Cerebellar nuclear complex (tissue), 1 donor: Measurements from ENCODE around the gene CHRND.
"Not testable (repeated sequence)": the region's sequence is repeated elsewhere in the genome, so short reads cannot be mapped to it uniquely, and the experiment has no call there.

Source experiments
- DNase-seq, 2 experiments: peaks; one replicate each; lab custom pipeline; 2025; lab: John Stamatoyannopoulos, UW

The CHRND gene

DNA sequence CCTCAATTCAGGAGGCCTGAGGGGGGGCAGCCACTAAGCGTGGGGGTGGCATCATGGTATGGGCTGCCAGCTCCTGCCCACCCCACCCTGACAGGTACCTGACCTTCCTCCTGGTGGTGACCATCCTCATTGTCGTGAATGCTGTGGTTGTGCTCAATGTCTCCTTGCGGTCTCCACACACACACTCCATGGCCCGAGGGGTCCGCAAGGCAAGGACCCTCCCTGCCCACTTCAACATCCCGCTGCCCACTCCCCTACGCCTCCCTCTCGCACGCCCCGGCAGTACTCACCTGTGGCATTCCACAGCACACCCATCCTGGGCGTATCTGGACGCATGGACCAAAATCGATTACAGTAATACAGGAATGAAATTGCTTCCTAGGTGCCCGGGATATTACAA lies 17.5 kb downstream of the CHRND start:
- no peak for DNase-seq

GRCh38 chr2:232543928-232544631 lies 18.1 kb downstream of the CHRND start:
- DNase-seq: no peak

DNA sequence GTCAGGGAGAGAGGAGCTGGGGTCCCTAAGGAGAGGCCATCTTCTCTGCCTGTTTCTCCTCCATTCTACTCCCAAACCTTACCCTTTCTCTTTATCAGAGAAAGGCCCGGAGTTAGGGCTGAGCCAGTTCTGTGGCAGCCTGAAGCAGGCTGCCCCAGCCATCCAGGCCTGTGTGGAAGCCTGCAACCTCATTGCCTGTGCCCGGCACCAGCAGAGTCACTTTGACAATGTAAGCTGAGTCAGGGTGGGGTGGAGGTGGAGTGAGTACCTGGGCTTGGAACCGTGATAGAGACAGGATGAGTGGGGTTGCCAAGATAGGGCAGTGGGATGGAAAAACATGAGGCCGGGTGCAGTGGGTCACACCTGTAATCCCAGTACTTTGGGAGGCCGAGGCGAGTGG lies 18.7 kb downstream of the CHRND start:
- DNase-seq: no peak

DNA sequence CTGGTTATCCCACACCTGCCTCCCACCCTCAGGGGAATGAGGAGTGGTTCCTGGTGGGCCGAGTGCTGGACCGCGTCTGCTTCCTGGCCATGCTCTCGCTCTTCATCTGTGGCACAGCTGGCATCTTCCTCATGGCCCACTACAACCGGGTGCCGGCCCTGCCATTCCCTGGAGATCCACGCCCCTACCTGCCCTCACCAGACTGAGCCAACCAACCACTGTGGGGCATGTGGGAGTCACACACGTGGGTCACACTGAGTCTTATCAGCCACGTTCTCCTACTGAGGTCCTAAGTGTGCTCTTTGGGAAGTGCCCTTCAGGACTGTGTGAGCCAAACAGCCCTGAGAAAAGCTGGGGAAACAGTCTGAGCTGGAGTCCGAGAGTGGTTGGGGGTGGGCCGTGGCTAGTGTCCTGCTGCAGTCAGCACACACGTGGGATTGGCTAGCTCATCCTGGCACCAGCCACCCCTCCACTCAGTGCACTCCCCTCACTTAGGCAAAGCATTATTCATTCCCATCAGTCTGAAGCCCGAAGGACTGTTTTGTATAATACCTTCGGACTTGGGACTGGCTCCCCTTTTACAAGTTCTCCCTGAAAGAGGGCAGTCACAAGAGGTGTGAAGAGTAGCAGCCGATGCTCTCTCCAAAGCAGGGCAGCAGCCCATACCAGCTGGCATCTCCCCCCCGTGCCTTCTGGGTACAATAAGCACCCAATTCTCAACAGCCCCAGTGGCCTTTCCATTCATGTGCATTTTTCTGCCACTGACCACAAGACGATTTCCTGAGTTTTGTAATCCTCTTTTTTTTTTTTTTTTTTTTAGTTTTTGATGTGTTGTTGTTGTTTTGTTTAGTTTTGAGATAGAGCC lies 19.8 kb downstream of the CHRND start:
- no peak for DNase-seq

- DNase-seq: no peak
These were observed 22.0 kb downstream of the CHRND start for GRCh38 chr2:232547991-232548390.

GRCh38 chr2:232549655-232550353 lies 23.8 kb downstream of the CHRND start:
- DNase-seq: no peak

DNA sequence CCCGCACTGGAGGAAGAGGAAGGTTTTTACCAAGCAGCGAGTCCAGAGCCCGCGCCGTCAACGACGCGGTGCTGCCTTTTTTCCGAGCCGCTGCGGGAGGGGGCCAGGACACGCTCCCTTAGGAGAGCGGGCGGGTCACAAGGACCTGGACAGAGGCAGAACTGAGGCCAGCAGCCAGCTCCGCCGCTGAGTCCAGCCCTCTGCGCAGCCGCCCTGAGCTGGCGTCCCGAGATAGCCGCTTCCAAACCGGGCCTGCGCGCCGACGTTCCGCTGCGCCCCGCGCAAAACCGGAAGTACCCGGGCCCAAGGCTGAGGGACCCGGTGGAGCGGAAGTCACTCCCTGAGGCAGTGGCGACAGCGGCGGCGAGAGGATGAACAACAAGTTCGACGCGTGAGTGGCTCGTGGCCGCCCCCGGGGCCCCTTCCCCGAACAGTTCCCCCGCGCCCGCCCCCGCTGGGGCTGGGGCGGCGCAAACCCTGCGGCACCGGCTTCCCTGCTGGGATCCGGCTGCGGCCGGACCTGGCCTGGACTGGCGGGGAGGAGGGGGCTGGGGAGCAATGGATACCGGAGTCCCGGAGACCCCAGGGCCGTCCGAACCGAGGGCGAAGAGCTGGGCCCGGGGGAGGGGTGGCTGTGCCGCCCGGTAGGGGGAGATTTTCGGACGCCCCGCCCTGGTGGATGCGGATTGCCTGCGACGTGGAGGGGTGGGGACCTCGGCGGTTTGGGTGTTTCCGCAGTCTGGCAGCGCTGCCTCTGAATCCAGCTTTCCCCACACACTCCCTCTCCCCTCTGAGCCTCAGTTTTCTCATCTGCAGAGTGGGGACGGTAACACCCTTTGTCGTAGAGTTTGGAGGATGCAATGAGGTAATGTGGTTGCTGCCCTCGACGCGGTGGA lies 24.6 kb downstream of the CHRND start, which contains the start of the genes EIF4E2 and TIGD1:
EIF4E2 (plus strand) TSS at position 336 of the 896 bp plus-strand sequence; CDS start at position 372, 36 bp downstream.
TIGD1 (minus strand) TSS at position 204 of the 896 bp plus-strand sequence. CDS start 675 bp downstream, outside the sequence.
- peak in 1 of 2 experiments; percentile 80 for DNase-seq

- DNase-seq: no peak
These were observed 25.3 kb downstream of the CHRND start for GRCh38 chr2:232551250-232551638.

- no peak for DNase-seq
These were observed 25.8 kb downstream of the CHRND start for GRCh38 chr2:232551776-232552175.

- no peak for DNase-seq
These were observed 30.5 kb downstream of the CHRND start for GRCh38 chr2:232556426-232556825.

- DNase-seq: no peak
These were observed 36.7 kb downstream of the CHRND start for GRCh38 chr2:232562515-232563151.

- no peak for DNase-seq
These were observed 37.6 kb downstream of the CHRND start for GRCh38 chr2:232563580-232563979.

DNA sequence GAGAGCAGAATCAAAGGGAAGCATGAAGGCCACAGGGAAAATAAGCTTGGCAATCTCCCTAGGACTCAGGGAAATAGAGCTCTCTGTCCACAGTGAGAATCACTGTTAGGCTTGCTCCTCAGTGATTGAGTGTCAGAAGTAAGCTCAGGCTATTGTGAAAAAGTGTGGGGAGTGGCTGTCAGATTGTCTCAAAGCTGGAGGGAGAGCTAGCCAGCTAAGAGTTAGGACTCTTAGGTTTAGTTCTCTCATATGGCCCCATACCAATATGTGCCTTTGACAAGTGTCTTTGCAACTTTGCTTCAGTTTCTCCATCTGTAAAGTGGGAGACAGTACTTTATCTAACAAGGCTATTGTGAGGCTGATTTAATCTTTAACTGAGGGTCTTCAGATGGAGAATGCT lies 41.8 kb downstream of the CHRND start:
- DNase-seq: no peak

DNA sequence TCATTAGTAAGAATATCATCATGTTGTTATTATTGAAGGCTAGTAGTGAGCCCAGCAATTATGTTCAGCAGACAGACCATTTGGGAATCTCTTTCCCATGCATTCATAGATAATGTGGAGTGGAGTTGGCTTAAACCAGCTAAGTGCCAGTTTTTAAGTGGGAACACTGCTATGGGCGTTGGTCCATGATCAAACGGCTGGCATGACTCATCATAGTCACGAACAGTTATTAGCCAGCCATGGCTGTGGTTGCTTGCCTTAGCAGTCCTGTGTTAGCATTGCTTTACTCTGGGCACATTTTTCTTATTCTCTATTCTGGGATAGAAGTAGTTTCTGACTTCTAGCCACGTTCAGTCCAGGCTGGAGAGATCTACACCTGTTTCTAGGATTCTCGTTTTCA lies 42.2 kb downstream of the CHRND start:
- no peak for DNase-seq

- no peak for DNase-seq
These were observed 43.6 kb downstream of the CHRND start for GRCh38 chr2:232569541-232569940.

GRCh38 chr2:232570481-232570880 lies 44.5 kb downstream of the CHRND start:
- DNase-seq: not testable (repeated sequence)

DNA sequence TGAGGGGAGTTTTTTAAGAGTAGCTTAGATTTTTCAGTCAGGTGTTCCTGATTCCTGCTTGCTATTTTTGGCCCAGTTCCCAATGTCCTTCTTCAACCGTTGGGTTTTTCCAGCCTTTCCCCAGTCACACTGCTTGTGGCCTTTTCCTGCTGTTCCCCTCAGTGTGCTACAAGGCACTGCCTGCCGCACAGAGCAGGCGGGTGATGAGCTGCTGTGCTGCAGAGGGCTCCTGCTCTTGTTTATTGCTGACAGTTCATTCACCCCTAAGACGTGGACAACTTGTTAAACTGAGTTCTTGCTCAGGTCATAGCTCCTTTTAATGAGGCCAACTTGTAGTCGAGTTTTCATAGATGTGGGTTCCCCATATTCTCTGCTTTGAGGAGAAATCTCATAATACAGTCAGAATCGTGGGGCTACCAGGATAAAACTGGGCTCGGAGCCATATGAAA lies 45.1 kb downstream of the CHRND start:
- no peak for DNase-seq

GRCh38 chr2:232573042-232573441 lies 47.1 kb downstream of the CHRND start:
- DNase-seq: no peak

GRCh38 chr2:232573771-232574435 lies 47.9 kb downstream of the CHRND start:
- DNase-seq: no peak
